ENCODE measurements around the gene PARVB. TPM values are rescaled to one million over a fixed set of nuclear protein-coding genes. Genes with fewer than 3 reads are reported as not detected.

The PARVB gene
- total RNA-seq, 2 donors from 2014 or later, result 43.8 to 86.5 TPM

- H3K27me3 ChIP-seq, result no peaks in the 10 kb centered on the region
- peaks cover 0 to 23% of the 10 kb centered on the region in 2 donors for H3K9me3 ChIP-seq
- TF ChIP-seq, protein P1, sequence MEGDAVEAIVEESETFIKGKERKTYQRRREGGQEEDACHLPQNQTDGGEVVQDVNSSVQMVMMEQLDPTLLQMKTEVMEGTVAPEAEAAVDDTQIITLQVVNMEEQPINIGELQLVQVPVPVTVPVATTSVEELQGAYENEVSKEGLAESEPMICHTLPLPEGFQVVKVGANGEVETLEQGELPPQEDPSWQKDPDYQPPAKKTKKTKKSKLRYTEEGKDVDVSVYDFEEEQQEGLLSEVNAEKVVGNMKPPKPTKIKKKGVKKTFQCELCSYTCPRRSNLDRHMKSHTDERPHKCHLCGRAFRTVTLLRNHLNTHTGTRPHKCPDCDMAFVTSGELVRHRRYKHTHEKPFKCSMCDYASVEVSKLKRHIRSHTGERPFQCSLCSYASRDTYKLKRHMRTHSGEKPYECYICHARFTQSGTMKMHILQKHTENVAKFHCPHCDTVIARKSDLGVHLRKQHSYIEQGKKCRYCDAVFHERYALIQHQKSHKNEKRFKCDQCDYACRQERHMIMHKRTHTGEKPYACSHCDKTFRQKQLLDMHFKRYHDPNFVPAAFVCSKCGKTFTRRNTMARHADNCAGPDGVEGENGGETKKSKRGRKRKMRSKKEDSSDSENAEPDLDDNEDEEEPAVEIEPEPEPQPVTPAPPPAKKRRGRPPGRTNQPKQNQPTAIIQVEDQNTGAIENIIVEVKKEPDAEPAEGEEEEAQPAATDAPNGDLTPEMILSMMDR (IDR thresholded peaks at IDR 0.05), result no peak
- no peaks in the 10 kb centered on the region for H3K4me1 ChIP-seq
- no peaks in the 10 kb centered on the region for H3K36me3 ChIP-seq
- no peak for DNase-seq (ENCODE audit: low spot score)
- no peak overlapping the region for H3K4me3 ChIP-seq
- no peak overlapping the region for H3K27ac ChIP-seq
Observed at GRCh38 chr22:44218071-44218470, 194.0 kb downstream of the PARVB start.

GRCh38 chr22:44219101-44219870 is 195.2 kb downstream of the PARVB start:
- no peaks in the 10 kb centered on the region for H3K36me3 ChIP-seq

DNA sequence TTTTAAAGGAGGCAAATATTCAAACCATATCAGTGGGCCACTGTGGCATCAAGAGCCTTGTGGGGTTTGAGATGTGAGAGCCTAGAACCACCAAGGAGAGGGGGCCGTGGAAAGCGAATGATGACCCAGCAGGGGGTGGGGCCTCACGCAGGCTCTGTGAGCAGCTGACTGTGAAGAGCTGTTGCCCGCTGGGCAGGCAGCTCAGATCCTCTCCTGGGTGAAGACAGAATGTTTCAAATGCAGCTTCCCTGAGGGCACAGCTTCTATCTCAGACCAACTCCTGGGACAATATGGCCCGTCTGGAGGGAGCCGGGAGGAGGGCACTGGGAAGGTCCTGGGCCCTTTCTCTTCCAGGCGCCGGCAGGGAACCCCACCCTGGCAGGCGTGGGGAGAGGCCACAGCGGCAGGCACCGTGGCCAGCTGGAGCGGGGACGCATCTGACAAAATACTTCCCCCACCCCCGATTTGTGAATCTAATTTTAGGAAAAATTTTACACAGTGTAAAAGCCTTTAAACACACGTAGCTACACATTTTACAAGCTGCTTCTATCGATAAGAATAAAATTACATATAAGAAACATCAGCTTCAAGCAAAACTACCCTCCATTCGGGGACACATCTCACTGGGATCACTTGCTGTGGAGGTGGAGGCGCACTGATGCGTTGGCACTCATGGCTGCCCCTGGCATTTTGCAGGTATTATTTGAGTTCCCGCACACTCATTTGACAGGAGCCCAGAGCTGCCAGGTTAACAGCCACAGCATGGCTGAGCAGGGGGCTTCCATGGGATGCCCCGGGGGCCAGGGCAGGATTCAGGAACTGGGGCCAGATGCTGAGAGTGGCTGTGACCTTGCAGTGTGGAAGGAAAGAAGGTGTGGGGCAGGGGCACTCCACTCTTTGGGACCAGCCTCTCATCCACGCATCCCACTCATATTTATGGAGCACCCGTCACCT is 196.9 kb downstream of the PARVB start:
- Histone ChIP-seq H3K4me3 (no peak overlapping the region), H3K9me3 (peaks cover 0 to 9% of the 10 kb centered on the region in 2 donors), H3K36me3 (no peaks in the 10 kb centered on the region), H3K4me1 (no peaks in the 10 kb centered on the region), H3K27ac (no peak overlapping the region), H3K27me3 (no peaks in the 10 kb centered on the region)
- DNase-seq (ENCODE audit: low spot score), result peak; percentile 18
- TF ChIP-seq, protein P1 (IDR thresholded peaks at IDR 0.05), result no peak

More at GRCh38 chr22:44219101-44219870, 195.2 kb downstream of the PARVB start:
- Histone ChIP-seq H3K27me3 (no peaks in the 10 kb centered on the region), H3K27ac (no peak overlapping the region), H3K4me3 (no peak overlapping the region), H3K4me1 (no peaks in the 10 kb centered on the region), H3K9me3 (peaks cover 0 to 23% of the 10 kb centered on the region in 2 donors)
- TF ChIP-seq, protein P1 (IDR thresholded peaks at IDR 0.05), result no peak
- peak; percentile 48 for DNase-seq (ENCODE audit: low spot score)

DNA sequence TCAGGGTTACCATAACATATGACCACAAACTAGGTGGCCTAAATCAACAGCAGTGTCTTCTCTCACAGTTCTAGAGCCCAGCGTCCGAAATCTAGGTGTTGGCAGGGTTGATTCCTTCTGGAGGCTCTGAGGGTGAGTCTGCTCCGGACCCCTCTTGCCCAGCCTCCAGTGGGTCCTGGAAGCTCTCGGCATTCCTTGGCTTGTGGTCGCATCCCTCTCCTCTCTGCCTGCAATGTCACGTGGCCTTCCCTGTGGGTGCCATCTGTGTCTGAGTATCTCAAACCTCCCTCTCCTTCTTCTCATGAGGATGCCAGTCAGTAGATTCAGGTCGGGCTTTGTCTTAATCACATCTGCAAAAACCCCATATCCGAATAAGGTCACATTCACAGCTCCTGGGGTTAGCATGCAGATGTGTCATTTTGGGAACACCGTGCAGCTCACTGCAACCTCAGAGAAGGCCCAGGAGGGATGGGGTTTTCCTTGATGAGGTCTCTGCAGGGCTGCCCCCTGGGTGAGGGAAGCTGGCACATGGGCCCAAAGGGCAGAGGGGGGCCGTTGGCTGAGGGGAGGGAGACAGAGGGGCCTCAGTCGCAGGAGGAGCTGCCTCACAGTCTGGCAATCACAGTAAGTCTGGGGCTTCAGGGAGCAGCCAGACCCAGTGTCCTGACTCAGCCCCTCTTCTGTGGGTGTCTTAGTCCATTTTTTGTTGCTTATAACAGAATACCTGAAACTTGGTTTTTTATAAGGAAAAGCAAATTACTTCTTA is 197.8 kb downstream of the PARVB start:
- no peaks in the 10 kb centered on the region for H3K27me3 ChIP-seq
- TF ChIP-seq, protein P1 (IDR thresholded peaks at IDR 0.05), result no peak
- no peak overlapping the region for H3K4me3 ChIP-seq
- DNase-seq (ENCODE audit: low spot score), result peak; percentile 11
- no peaks in the 10 kb centered on the region for H3K36me3 ChIP-seq
- no peak overlapping the region for H3K27ac ChIP-seq
- H3K9me3 ChIP-seq, result peaks cover 0 to 7% of the 10 kb centered on the region in 2 donors
- no peaks in the 10 kb centered on the region for H3K4me1 ChIP-seq

Other genes with a start within 250 kb of the PARVB start
- gene EFCAB6, start 212.0 kb upstream of the PARVB start, total RNA-seq, result 1 to 10 TPM; 1.5 TPM
- gene SULT4A1, start 161.8 kb upstream of the PARVB start, total RNA-seq, result under 1 TPM in 1 of 2 donors, not detected in 1; 0.12 TPM
- not detected for gene PNPLA5, start 132.3 kb upstream of the PARVB start, total RNA-seq
- under 1 TPM in 1 of 2 donors, not detected in 1; 0.16 TPM for gene PNPLA3, start 100.5 kb upstream of the PARVB start, total RNA-seq
- 10 to 100 TPM; 40.4 to 57.1 TPM for gene SAMM50, start 68.9 kb upstream of the PARVB start, total RNA-seq
- 1 to 10 TPM; 2.1 to 7.2 TPM for gene PARVG, start 156.6 kb downstream of the PARVB start, total RNA-seq

All from right atrium auricular region (tissue), 2 donors.